ENCODE measurements around the gene YY1AP1.

DNA sequence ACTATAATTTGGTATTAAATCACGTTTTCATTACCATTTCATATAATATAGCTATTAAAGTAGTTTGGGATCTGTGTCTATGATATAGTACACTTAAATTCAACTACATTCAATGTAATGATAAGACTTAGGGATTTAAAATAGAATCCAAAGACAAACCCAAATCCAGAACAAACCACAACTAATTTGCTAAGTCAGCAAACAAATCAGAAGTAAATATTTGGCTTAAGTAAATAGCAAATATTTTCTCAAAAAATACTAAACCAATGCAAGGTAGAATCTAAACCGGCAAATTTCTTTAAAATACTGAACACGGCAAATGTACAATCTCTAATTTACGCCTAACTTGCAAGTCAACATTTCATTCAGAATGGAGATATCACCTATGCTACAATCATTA is 16.8 kb downstream of the YY1AP1 start:
- TF ChIP-seq ZFP3 (CRISPR knock-in tag; IDR thresholded peaks at IDR 0.05): no peak
- TF ChIP-seq, protein P1, sequence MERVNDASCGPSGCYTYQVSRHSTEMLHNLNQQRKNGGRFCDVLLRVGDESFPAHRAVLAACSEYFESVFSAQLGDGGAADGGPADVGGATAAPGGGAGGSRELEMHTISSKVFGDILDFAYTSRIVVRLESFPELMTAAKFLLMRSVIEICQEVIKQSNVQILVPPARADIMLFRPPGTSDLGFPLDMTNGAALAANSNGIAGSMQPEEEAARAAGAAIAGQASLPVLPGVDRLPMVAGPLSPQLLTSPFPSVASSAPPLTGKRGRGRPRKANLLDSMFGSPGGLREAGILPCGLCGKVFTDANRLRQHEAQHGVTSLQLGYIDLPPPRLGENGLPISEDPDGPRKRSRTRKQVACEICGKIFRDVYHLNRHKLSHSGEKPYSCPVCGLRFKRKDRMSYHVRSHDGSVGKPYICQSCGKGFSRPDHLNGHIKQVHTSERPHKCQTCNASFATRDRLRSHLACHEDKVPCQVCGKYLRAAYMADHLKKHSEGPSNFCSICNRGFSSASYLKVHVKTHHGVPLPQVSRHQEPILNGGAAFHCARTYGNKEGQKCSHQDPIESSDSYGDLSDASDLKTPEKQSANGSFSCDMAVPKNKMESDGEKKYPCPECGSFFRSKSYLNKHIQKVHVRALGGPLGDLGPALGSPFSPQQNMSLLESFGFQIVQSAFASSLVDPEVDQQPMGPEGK (CRISPR knock-in tag; IDR thresholded peaks at IDR 0.05; ENCODE audit: borderline replicate concordance): no peak
- TF ChIP-seq, protein P2, sequence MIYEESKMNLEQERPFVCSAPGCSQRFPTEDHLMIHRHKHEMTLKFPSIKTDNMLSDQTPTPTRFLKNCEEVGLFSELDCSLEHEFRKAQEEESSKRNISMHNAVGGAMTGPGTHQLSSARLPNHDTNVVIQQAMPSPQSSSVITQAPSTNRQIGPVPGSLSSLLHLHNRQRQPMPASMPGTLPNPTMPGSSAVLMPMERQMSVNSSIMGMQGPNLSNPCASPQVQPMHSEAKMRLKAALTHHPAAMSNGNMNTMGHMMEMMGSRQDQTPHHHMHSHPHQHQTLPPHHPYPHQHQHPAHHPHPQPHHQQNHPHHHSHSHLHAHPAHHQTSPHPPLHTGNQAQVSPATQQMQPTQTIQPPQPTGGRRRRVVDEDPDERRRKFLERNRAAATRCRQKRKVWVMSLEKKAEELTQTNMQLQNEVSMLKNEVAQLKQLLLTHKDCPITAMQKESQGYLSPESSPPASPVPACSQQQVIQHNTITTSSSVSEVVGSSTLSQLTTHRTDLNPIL (CRISPR knock-in tag; IDR thresholded peaks at IDR 0.05; ENCODE audit: low read depth): no peak
- no peak for TF ChIP-seq ZC3H10 (CRISPR knock-in tag; IDR thresholded peaks at IDR 0.05)
- no peak for TF ChIP-seq TCF4 (CRISPR knock-in tag; IDR thresholded peaks at IDR 0.05; ENCODE audit: borderline replicate concordance)
- no peak for TF ChIP-seq OSR1 (CRISPR knock-in tag; IDR thresholded peaks at IDR 0.05)
- TF ChIP-seq, protein P3, sequence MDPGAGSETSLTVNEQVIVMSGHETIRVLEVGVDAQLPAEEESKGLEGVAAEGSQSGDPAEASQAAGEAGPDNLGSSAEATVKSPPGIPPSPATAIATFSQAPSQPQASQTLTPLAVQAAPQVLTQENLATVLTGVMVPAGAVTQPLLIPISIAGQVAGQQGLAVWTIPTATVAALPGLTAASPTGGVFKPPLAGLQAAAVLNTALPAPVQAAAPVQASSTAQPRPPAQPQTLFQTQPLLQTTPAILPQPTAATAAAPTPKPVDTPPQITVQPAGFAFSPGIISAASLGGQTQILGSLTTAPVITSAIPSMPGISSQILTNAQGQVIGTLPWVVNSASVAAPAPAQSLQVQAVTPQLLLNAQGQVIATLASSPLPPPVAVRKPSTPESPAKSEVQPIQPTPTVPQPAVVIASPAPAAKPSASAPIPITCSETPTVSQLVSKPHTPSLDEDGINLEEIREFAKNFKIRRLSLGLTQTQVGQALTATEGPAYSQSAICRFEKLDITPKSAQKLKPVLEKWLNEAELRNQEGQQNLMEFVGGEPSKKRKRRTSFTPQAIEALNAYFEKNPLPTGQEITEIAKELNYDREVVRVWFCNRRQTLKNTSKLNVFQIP (CRISPR knock-in tag; IDR thresholded peaks at IDR 0.05; ENCODE audit: borderline replicate concordance, low read depth): no peak
- no peak for TF ChIP-seq BACH2 (CRISPR knock-in tag; IDR thresholded peaks at IDR 0.05; ENCODE audit: borderline replicate concordance)
- no peak for TF ChIP-seq CSDC2 (CRISPR knock-in tag; IDR thresholded peaks at IDR 0.05)
- TF ChIP-seq ARNTL (CRISPR knock-in tag; IDR thresholded peaks at IDR 0.05; ENCODE audit: borderline replicate concordance, low read depth): no peak
- no peak for TF ChIP-seq ZFP30 (CRISPR knock-in tag; IDR thresholded peaks at IDR 0.05)
- no peak for TF ChIP-seq ESRRG (CRISPR knock-in tag; IDR thresholded peaks at IDR 0.05)
- TF ChIP-seq TOX (CRISPR knock-in tag; IDR thresholded peaks at IDR 0.05; ENCODE audit: borderline replicate concordance): no peak

Data from SK-N-SH treated with all-trans-retinoic acid at 6 μM for 48 hours (cell line).